ENCODE results near the gene LIMS2.

LIMS2 gene

DNA sequence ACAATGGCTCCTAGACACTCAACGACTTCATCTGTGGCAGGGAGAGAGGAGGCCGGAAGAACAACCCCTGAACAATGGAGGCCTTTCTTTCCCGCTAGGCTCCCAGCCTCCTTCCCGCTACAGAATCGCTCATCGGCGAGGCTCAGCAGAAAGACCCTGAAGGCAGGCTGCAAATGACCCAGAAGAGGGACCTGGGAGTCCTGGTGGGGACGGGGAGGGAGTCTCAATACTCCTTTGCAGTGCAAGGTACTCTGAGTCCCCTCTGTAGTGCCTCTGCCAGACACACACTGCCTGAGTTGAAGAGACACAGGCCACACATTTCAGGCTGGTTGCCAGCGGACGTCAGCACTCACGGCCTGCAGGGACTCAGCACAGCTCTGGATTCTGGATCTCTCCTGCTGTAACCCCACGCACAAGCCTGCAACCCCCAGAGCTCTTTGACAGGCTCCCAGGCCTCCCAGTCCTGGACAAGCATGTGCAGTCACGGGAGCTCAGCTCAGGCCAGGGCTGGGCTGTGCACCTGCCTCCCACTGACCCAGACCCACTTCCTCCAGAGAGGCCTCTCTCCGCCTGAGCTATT is 23.3 kb downstream of the LIMS2 start:
- Histone ChIP-seq H3K4me1 (ENCODE audit: control insufficient read depth, low read depth, low read length) (no peaks in the 10 kb centered on the region), H3K4me3 (ENCODE audit: low read length) (no peak overlapping the region), H3K9ac (ENCODE audit: low read length) (no peak overlapping the region), H3K36me3 (ENCODE audit: control insufficient read depth, low read depth, low read length) (no peaks in the 10 kb centered on the region), H3K27ac (ENCODE audit: low read length) (no peak overlapping the region), H3K9me3 (ENCODE audit: control insufficient read depth, low read depth, low read length) (no peaks in the 10 kb centered on the region), H3K27me3 (ENCODE audit: control insufficient read depth, insufficient read depth, low read length) (no peaks in the 10 kb centered on the region)

DNA sequence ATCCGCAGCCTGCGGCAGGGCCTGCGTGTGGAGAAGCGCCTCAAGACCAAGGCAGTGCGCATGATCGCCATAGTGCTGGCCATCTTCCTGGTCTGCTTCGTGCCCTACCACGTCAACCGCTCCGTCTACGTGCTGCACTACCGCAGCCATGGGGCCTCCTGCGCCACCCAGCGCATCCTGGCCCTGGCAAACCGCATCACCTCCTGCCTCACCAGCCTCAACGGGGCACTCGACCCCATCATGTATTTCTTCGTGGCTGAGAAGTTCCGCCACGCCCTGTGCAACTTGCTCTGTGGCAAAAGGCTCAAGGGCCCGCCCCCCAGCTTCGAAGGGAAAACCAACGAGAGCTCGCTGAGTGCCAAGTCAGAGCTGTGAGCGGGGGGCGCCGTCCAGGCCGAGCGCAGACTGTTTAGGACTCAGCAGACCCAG is 23.9 kb downstream of the LIMS2 start:
- Histone ChIP-seq H3K9me3 (ENCODE audit: control insufficient read depth, low read depth, low read length) (no peaks in the 10 kb centered on the region), H3K4me1 (ENCODE audit: control insufficient read depth, low read depth, low read length) (no peaks in the 10 kb centered on the region), H3K36me3 (ENCODE audit: control insufficient read depth, low read depth, low read length) (no peaks in the 10 kb centered on the region), H3K4me3 (ENCODE audit: low read length) (no peak overlapping the region), H3K27ac (ENCODE audit: low read length) (no peak overlapping the region), H3K27me3 (ENCODE audit: control insufficient read depth, insufficient read depth, low read length) (no peaks in the 10 kb centered on the region), H3K9ac (ENCODE audit: low read length) (no peak overlapping the region)

DNA sequence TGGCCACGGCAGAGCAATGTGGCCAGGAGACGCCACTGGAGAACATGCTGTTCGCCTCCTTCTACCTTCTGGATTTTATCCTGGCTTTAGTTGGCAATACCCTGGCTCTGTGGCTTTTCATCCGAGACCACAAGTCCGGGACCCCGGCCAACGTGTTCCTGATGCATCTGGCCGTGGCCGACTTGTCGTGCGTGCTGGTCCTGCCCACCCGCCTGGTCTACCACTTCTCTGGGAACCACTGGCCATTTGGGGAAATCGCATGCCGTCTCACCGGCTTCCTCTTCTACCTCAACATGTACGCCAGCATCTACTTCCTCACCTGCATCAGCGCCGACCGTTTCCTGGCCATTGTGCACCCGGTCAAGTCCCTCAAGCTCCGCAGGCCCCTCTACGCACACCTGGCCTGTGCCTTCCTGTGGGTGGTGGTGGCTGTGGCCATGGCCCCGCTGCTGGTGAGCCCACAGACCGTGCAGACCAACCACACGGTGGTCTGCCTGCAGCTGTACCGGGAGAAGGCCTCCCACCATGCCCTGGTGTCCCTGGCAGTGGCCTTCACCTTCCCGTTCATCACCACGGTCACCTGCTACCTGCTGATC is 24.4 kb downstream of the LIMS2 start:
- no peaks in the 10 kb centered on the region for H3K4me1 ChIP-seq (ENCODE audit: control insufficient read depth, low read depth, low read length)
- H3K9me3 ChIP-seq (ENCODE audit: control insufficient read depth, low read depth, low read length), result no peaks in the 10 kb centered on the region
- no peak overlapping the region for H3K27ac ChIP-seq (ENCODE audit: low read length)
- no peaks in the 10 kb centered on the region for H3K36me3 ChIP-seq (ENCODE audit: control insufficient read depth, low read depth, low read length)
- no peaks in the 10 kb centered on the region for H3K27me3 ChIP-seq (ENCODE audit: control insufficient read depth, insufficient read depth, low read length)
- no peak overlapping the region for H3K9ac ChIP-seq (ENCODE audit: low read length)
- H3K4me3 ChIP-seq (ENCODE audit: low read length), result no peak overlapping the region

DNA sequence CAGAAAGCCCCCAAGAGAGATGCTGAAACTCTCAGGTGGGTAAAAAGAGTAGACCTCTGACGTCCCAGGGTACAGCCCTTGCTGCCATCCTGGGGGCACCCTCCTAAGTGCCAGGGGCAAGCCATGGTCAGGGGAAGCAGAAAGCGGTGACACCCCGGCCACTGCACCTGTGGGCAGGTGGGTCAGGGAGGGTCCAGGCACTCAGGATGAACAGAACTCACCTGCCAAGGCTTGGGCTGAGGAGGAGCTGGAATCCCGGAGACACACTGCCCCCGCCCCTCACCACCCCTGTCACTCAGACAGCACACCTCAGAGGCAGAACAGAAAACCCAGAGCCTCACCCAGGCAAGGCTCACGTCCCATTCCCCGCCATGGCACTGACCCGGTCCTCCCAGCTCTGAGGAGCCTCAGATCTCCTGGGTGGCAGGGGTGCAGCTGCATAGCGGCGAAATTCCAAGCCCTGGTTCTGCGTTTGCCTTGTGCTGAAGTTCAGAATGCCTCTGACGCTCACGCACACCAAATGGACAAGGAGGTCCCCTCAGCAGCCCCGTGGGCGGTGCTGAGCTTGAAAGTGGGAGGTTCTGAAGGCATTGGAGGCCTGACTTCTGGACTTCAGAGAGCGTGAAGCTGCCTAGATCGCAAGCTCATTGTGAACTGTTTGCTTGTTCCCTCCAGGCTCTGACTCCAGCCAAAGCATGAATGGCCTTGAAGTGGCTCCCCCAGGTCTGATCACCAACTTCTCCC is 25.1 kb downstream of the LIMS2 start:
- no peaks in the 10 kb centered on the region for H3K9me3 ChIP-seq (ENCODE audit: control insufficient read depth, low read depth, low read length)
- no peaks in the 10 kb centered on the region for H3K36me3 ChIP-seq (ENCODE audit: control insufficient read depth, low read depth, low read length)
- H3K4me1 ChIP-seq (ENCODE audit: control insufficient read depth, low read depth, low read length), result no peaks in the 10 kb centered on the region
- no peak overlapping the region for H3K27ac ChIP-seq (ENCODE audit: low read length)
- no peaks in the 10 kb centered on the region for H3K27me3 ChIP-seq (ENCODE audit: control insufficient read depth, insufficient read depth, low read length)
- no peak overlapping the region for H3K4me3 ChIP-seq (ENCODE audit: low read length)
- no peak overlapping the region for H3K9ac ChIP-seq (ENCODE audit: low read length)

DNA sequence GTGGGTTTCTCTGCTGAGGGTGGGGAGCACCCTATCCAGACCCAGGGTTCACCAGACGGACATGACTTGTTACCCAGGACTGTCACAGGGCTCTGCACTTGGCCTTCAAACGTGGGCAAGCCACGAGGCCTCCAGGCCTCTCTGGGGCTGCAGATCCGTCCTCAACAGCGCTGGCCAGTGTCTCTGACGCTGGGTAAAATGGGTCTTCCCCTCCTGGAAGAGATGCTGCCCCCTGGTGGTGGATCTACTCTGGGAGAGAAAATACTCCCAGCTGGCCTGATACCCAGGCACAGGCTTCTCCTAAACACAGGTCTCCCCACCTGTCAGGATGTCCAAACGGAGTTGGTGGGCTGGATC is 25.7 kb downstream of the LIMS2 start:
- Histone ChIP-seq H3K36me3 (ENCODE audit: control insufficient read depth, low read depth, low read length) (no peaks in the 10 kb centered on the region), H3K4me1 (ENCODE audit: control insufficient read depth, low read depth, low read length) (no peaks in the 10 kb centered on the region), H3K9ac (ENCODE audit: low read length) (no peak overlapping the region)

DNA sequence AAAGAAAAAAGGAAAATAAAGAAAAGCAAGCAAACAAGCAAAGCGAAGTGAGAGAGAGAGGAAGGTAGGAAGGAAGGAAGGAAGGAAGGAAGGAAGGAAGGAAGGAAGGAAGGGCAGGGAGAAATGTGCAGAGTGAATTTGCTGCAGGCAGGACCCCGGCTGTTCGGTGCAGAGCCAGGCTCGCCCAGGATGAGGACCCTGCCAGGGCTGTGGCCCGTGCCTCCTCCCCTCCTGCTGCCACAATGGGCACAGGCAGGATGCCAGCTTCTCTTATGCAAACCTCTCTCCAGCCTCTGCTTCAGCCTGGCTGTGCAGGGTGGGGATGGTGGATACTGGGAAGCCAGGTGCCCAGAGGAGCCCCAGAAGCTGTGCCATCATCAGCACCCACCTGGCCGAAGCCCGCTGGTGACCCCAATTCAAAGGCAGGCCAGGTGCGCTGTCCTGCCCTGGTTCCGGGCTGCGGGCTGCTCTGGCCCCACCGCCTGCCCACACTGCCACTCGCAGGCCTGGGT is 26.2 kb downstream of the LIMS2 start:
- Histone ChIP-seq H3K27ac (ENCODE audit: low read length) (no peak overlapping the region), H3K4me3 (ENCODE audit: low read length) (no peak overlapping the region), H3K9me3 (ENCODE audit: control insufficient read depth, low read depth, low read length) (no peaks in the 10 kb centered on the region), H3K27me3 (ENCODE audit: control insufficient read depth, insufficient read depth, low read length) (no peaks in the 10 kb centered on the region), H3K36me3 (ENCODE audit: control insufficient read depth, low read depth, low read length) (no peaks in the 10 kb centered on the region), H3K9ac (ENCODE audit: low read length) (no peak overlapping the region), H3K4me1 (ENCODE audit: control insufficient read depth, low read depth, low read length) (no peaks in the 10 kb centered on the region)

More for the DNA sequence above, 25.7 kb downstream of the LIMS2 start:
- Histone ChIP-seq H3K27me3 (ENCODE audit: control insufficient read depth, insufficient read depth, low read length) (no peaks in the 10 kb centered on the region), H3K4me3 (ENCODE audit: low read length) (no peak overlapping the region), H3K9me3 (ENCODE audit: control insufficient read depth, low read depth, low read length) (no peaks in the 10 kb centered on the region), H3K27ac (ENCODE audit: low read length) (no peak overlapping the region)

DNA sequence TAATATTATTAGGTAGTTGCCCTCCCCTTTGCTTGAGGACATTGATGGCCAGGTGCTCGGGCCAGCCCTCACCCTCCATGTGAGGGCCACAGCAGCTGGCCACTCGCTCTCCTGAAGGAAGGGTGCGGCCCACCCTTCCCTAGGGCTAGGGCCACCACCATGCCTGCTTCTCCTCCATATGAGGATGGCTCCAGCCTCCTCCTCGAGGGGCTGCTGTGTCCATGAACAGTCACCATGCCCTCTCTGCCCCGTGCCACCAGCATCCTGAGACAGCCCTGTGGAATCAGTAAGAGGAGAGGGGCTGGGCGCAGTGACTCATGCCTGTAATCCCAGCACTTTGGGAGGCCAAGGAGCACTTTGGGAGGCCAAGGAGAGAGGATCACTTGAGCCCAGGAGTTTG is 27.0 kb downstream of the LIMS2 start:
- Histone ChIP-seq H3K9ac (ENCODE audit: low read length) (no peak overlapping the region), H3K9me3 (ENCODE audit: control insufficient read depth, low read depth, low read length) (no peaks in the 10 kb centered on the region), H3K4me1 (ENCODE audit: control insufficient read depth, low read depth, low read length) (no peaks in the 10 kb centered on the region), H3K4me3 (ENCODE audit: low read length) (no peak overlapping the region), H3K27me3 (ENCODE audit: control insufficient read depth, insufficient read depth, low read length) (no peaks in the 10 kb centered on the region), H3K27ac (ENCODE audit: low read length) (no peak overlapping the region), H3K36me3 (ENCODE audit: control insufficient read depth, low read depth, low read length) (no peaks in the 10 kb centered on the region)

DNA sequence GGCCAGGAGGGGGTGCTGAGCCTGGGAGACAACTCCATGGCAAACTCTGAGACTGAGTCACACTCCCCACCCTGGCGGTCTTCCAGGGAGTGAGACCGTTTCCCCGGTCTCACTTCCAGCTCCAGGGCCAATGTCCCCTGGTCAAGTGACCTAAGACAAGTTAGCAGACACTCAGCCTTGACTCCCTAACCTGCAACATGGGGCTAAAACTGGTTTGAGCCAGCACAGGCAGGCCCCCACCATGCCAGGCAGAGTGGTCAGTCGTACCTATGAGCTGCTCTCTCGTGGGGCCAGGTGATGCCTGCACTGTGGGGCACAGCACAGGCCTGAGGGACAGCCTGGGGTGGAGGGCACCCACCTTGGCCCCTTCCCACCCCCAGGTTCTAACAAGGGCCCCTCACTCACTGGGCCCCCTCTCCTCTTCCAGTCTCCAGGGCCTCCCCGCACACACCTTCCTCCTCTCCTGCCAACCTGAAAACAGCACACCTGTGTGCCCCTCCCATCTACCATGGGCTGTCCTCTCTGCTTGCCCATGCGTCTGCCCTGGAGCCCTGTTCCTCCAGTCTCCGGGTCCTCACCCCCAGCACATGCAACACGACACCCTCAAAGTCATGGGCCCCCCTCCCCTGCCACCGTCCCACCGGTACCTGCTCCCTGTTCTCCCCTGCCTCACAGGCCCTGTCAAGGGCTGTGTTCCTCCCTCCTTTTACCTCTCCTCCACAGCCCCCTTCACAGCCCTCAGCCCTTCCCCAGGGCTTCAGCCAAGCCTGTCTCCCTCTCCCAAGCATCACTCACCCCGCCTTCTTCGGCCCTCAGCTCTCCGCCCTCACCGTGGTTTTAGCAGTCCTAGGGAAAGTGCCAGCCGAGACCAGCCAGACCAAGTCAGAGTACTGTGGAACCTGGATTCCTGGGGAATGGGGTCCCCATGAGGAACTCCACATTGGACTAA is 27.8 kb downstream of the LIMS2 start:
- Histone ChIP-seq H3K4me3 (ENCODE audit: low read length) (no peak overlapping the region), H3K27ac (ENCODE audit: low read length) (no peak overlapping the region), H3K36me3 (ENCODE audit: control insufficient read depth, low read depth, low read length) (no peaks in the 10 kb centered on the region), H3K9ac (ENCODE audit: low read length) (no peak overlapping the region), H3K27me3 (ENCODE audit: control insufficient read depth, insufficient read depth, low read length) (no peaks in the 10 kb centered on the region), H3K4me1 (ENCODE audit: control insufficient read depth, low read depth, low read length) (no peaks in the 10 kb centered on the region), H3K9me3 (ENCODE audit: control insufficient read depth, low read depth, low read length) (no peaks in the 10 kb centered on the region)

DNA sequence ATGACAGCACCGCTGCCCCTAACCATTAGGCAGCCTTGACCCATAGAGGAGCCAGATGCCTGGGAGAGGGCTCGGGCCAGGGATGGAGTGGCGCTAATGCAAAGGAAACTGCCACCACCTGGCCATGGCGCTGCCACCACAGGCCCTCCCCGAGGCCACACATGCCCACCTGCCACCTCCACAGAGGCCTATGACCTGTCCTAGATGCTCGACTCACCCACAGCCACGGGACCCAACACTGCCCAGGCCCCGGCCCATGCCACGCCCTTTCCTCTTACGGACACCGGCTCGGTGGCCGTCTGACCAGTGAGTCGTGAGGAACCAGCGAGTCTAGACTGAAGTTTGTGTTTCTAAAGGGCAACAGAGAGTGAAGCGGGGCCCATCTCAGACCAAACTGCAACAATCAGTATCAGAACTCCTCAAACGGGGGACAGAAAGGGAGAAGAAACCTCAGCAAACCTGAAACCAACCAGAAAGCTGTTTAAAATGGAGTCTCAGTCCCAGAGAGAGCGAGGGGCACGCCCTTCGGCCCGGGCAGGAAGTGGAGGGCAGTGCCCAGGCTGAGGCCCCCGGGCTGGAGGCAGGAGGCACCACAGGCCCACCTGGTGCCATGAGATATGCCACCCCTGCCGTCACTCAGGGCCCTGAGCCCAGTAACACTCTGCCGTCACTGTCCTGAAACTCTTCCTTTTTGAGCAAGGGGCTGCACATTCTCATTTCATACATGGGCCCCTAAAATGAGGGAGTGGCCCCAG is 28.7 kb downstream of the LIMS2 start:
- Histone ChIP-seq H3K9me3 (ENCODE audit: control insufficient read depth, low read depth, low read length) (no peaks in the 10 kb centered on the region), H3K9ac (ENCODE audit: low read length) (no peak overlapping the region), H3K27me3 (ENCODE audit: control insufficient read depth, insufficient read depth, low read length) (no peaks in the 10 kb centered on the region), H3K36me3 (ENCODE audit: control insufficient read depth, low read depth, low read length) (no peaks in the 10 kb centered on the region), H3K4me1 (ENCODE audit: control insufficient read depth, low read depth, low read length) (no peaks in the 10 kb centered on the region), H3K4me3 (ENCODE audit: low read length) (no peak overlapping the region), H3K27ac (ENCODE audit: low read length) (no peak overlapping the region)

DNA sequence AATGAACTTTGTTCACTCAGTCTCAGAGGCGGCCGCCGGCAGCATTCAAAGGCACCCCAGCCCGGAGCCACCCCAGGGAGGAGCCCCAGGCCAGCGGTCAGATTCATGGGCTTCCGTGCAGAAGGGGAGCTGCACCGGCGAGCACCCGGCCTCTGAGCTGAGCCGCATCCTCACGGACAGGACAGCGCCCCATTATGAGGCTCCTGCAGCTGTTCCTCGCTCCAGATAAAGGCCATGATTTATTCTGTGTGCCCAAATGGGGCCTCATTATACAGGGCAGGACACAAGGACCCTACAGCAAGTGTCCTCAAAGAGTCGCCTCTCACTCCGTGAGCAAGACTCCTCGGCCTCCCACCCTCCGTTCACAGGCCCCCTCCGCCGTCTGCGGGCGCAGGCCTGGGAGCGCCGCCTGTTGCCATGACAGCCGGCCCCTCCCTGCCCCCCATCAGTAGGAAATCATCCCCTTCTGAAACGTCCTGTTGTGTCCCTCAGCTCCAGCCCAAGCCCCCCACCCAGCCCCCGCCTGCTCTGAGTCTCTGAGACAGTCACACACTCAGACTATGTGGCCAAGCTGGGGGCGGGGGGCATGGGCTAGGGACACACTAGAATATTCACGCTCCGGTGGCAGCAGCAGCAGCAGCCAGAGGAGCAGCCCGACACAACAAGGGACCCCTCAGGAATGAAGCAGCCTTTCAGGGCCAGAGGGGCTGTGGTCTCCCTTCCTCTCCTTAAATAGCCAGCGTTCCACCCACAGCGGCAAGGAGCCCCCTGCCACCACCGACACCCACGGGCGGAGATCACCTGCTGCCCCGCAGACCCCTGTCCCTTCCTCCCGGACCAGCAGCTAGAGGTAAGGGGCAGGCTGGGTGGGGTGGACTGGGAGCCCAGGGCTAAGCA is 29.7 kb downstream of the LIMS2 start, which contains the start of gene GPR17:
Gene GPR17, plus strand, starts transcription at position 759 of the 897 bp plus-strand sequence. CDS start 4,583 bp downstream, outside the sequence.
- H3K36me3 ChIP-seq (ENCODE audit: control insufficient read depth, low read depth, low read length), result no peaks in the 10 kb centered on the region
- no peak within 1 kb of the TSS for H3K9ac ChIP-seq (ENCODE audit: low read length)
- H3K27me3 ChIP-seq (ENCODE audit: control insufficient read depth, insufficient read depth, low read length), result no peaks in the 10 kb centered on the region
- H3K27ac ChIP-seq (ENCODE audit: low read length), result no peak within 1 kb of the TSS
- no peak within 1 kb of the TSS for H3K4me3 ChIP-seq (ENCODE audit: low read length)
- no peaks in the 10 kb centered on the region for H3K4me1 ChIP-seq (ENCODE audit: control insufficient read depth, low read depth, low read length)
- no peaks in the 10 kb centered on the region for H3K9me3 ChIP-seq (ENCODE audit: control insufficient read depth, low read depth, low read length)
